ENCODE measurements around the gene CLTCL1. TPM values are rescaled to one million over a fixed set of nuclear protein-coding genes. Genes with fewer than 3 reads are reported as not detected.

Gene CLTCL1
- total RNA-seq, 1 experiment from 2014 or later, result 7.1 TPM

DNA sequence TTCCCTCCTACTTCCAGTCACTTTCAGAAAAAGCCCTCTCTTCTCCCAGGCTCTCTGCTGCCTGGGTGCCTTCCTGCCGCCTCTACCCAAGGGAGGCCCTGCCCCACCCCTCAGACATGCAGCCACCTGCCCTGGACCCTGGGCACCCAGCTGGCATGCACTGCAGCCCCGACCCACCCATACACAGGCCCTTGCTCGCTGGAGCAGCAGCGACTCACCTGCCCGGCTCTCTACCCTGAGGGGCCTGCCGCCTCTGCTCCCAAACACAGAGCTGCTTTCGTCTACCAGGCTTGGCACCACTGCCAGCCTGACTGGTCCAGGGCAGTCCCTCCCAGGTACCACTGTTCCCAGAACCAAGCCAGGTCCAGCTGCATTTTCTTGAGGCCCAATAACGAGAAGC is 161.6 kb downstream of the CLTCL1 start:
- CTCF ChIA-PET, result interaction anchor here (1.4 kb wide), 1 partner anchor 15 kb away, joined by 4 read pairs; the partner anchor contains the start of gene ESS2
- intact Hi-C loops (cut with micrococcal nuclease), result no loop called here
- RAD21 ChIA-PET (ENCODE audit: low non-redundant PET in 1 of 2, low total read pairs in 2 of 2, uncharacterized antibody in 2 of 2, unreplicated experiment in 2 of 2), result no interaction called here
- Histone ChIP-seq H3K79me2 (ENCODE audit: insufficient read depth, low read length) (no peaks in the 10 kb centered on the region), H3K36me3 (ENCODE audit: control insufficient read depth in 1 of 2, insufficient read depth in 2 of 2, low read length in 2 of 2) (peaks cover 2 to 9% of the 10 kb centered on the region in 2 experiments; a peak in 2 of 4 replicates), H3K27ac (ENCODE audit: low read depth, low read length) (no peak overlapping the region), H3K9me2 (ENCODE audit: insufficient read depth) (no peaks in the 10 kb centered on the region), H3K4me2 (ENCODE audit: low read length) (no peak overlapping the region), H4K20me1 (ENCODE audit: insufficient read depth) (no peaks in the 10 kb centered on the region), H3K9ac (ENCODE audit: low read length) (no peak overlapping the region), H3K9me3 (ENCODE audit: control insufficient read depth in 1 of 2, insufficient read depth in 1 of 2, low read depth in 1 of 2, low read length in 2 of 2) (no peaks in the 10 kb centered on the region), H3K4me1 (ENCODE audit: control insufficient read depth in 1 of 2, insufficient read depth in 2 of 2, low read length in 2 of 2) (no peaks in the 10 kb centered on the region), H2AFZ (ENCODE audit: low read depth, low read length, poor library complexity, severe bottlenecking) (no peak overlapping the region), H3K27me3 (ENCODE audit: insufficient read depth, low read length) (no peaks in the 10 kb centered on the region), H3K4me3 (replicated peaks in 1 of 2; ENCODE audit: low read depth in 1 of 2, low read length in 2 of 2) (no peak overlapping the region)
- BruUV-seq (replicated peaks), result no TSS peak
- DNase-seq (ENCODE audit: low read depth, low spot score) (no peak), ATAC-seq (no peak)
- TF ChIP-seq, protein P1, sequence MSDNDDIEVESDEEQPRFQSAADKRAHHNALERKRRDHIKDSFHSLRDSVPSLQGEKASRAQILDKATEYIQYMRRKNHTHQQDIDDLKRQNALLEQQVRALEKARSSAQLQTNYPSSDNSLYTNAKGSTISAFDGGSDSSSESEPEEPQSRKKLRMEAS (IDR thresholded peaks at IDR 0.05), result no peak
- no peak for TF ChIP-seq RAD21 (IDR thresholded peaks at IDR 0.05; ENCODE audit: low read depth)
- no peak for TF ChIP-seq TCF7L2 (IDR thresholded peaks at IDR 0.05; ENCODE audit: borderline replicate concordance, extremely low read depth, insufficient read depth, insufficient read length)
- TF ChIP-seq, protein P2, sequence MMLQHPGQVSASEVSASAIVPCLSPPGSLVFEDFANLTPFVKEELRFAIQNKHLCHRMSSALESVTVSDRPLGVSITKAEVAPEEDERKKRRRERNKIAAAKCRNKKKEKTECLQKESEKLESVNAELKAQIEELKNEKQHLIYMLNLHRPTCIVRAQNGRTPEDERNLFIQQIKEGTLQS (IDR thresholded peaks at IDR 0.05), result no peak
- TF ChIP-seq, protein P3, sequence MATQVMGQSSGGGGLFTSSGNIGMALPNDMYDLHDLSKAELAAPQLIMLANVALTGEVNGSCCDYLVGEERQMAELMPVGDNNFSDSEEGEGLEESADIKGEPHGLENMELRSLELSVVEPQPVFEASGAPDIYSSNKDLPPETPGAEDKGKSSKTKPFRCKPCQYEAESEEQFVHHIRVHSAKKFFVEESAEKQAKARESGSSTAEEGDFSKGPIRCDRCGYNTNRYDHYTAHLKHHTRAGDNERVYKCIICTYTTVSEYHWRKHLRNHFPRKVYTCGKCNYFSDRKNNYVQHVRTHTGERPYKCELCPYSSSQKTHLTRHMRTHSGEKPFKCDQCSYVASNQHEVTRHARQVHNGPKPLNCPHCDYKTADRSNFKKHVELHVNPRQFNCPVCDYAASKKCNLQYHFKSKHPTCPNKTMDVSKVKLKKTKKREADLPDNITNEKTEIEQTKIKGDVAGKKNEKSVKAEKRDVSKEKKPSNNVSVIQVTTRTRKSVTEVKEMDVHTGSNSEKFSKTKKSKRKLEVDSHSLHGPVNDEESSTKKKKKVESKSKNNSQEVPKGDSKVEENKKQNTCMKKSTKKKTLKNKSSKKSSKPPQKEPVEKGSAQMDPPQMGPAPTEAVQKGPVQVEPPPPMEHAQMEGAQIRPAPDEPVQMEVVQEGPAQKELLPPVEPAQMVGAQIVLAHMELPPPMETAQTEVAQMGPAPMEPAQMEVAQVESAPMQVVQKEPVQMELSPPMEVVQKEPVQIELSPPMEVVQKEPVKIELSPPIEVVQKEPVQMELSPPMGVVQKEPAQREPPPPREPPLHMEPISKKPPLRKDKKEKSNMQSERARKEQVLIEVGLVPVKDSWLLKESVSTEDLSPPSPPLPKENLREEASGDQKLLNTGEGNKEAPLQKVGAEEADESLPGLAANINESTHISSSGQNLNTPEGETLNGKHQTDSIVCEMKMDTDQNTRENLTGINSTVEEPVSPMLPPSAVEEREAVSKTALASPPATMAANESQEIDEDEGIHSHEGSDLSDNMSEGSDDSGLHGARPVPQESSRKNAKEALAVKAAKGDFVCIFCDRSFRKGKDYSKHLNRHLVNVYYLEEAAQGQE (IDR thresholded peaks at IDR 0.05; ENCODE audit: low read depth), result no peak
- no peak for TF ChIP-seq ELF1 (IDR thresholded peaks at IDR 0.05; ENCODE audit: borderline replicate concordance, low read depth)
- TF ChIP-seq EZH2phosphoT487 (IDR thresholded peaks at IDR 0.05; ENCODE audit: borderline replicate concordance), result no peak
- TF ChIP-seq FOSL1 (IDR thresholded peaks at IDR 0.05; ENCODE audit: low read depth), result no peak
- TF ChIP-seq SIN3A (IDR thresholded peaks at IDR 0.05; ENCODE audit: low read depth), result no peak
- no peak for TF ChIP-seq YY1 (IDR thresholded peaks at IDR 0.05; ENCODE audit: extremely low read depth, insufficient replicate concordance, low read depth, low read length)
- TF ChIP-seq ZNF274 (IDR thresholded peaks at IDR 0.05; ENCODE audit: low read depth, low read length), result no peak
- no peak for TF ChIP-seq EGR1 (IDR thresholded peaks at IDR 0.05; ENCODE audit: low read depth)
- TF ChIP-seq, protein P4, sequence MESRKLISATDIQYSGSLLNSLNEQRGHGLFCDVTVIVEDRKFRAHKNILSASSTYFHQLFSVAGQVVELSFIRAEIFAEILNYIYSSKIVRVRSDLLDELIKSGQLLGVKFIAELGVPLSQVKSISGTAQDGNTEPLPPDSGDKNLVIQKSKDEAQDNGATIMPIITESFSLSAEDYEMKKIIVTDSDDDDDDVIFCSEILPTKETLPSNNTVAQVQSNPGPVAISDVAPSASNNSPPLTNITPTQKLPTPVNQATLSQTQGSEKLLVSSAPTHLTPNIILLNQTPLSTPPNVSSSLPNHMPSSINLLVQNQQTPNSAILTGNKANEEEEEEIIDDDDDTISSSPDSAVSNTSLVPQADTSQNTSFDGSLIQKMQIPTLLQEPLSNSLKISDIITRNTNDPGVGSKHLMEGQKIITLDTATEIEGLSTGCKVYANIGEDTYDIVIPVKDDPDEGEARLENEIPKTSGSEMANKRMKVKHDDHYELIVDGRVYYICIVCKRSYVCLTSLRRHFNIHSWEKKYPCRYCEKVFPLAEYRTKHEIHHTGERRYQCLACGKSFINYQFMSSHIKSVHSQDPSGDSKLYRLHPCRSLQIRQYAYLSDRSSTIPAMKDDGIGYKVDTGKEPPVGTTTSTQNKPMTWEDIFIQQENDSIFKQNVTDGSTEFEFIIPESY (IDR thresholded peaks at IDR 0.05; ENCODE audit: extremely low read depth, insufficient replicate concordance, low read length), result no peak
- no peak for TF ChIP-seq ZFX (IDR thresholded peaks at IDR 0.05)
- TF ChIP-seq, protein P5, sequence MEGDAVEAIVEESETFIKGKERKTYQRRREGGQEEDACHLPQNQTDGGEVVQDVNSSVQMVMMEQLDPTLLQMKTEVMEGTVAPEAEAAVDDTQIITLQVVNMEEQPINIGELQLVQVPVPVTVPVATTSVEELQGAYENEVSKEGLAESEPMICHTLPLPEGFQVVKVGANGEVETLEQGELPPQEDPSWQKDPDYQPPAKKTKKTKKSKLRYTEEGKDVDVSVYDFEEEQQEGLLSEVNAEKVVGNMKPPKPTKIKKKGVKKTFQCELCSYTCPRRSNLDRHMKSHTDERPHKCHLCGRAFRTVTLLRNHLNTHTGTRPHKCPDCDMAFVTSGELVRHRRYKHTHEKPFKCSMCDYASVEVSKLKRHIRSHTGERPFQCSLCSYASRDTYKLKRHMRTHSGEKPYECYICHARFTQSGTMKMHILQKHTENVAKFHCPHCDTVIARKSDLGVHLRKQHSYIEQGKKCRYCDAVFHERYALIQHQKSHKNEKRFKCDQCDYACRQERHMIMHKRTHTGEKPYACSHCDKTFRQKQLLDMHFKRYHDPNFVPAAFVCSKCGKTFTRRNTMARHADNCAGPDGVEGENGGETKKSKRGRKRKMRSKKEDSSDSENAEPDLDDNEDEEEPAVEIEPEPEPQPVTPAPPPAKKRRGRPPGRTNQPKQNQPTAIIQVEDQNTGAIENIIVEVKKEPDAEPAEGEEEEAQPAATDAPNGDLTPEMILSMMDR (IDR thresholded peaks at IDR 0.05 in 2 of 3, conservative IDR thresholded peaks at IDR 0.05 in 1 of 3; ENCODE audit: borderline replicate concordance in 1 of 3, insufficient read depth in 1 of 3, low read depth in 2 of 3, low read length in 2 of 3), result no peak
- no peak for TF ChIP-seq POLR2A (IDR thresholded peaks at IDR 0.05; ENCODE audit: borderline replicate concordance, extremely low read depth, insufficient read depth, insufficient read length)
- no peak for TF ChIP-seq POLR2AphosphoS5 (IDR thresholded peaks at IDR 0.05; ENCODE audit: low read depth, low read length)
- no peak for TF ChIP-seq SRF (IDR thresholded peaks at IDR 0.05; ENCODE audit: low read depth)
- TF ChIP-seq CBX3 (IDR thresholded peaks at IDR 0.05; ENCODE audit: low read depth), result no peak
- POLR2A ChIA-PET, result no interaction called here
